Common myeloid progenitor, CD34-positive (primary cell): ENCODE results near the gene XDH.

Source experiments
- CTCF ChIA-PET: fragments of 350-600 bp; sonication (Branson Sonifier 250); formaldehyde crosslinking; loops from one replicate; lab custom pipeline; 2021; ENCODE audit warnings: antibody characterized with exemption; lab: Charles Lee
- POLR2A ChIA-PET: fragments of 350-600 bp; sonication (Branson Sonifier 250); formaldehyde crosslinking; loops from one replicate; lab custom pipeline; 2021; ENCODE audit warnings: antibody characterized with exemption; lab: Charles Lee
- DNase-seq, 3 donors: peaks; one replicate each; pipeline versions ENCODE4 v3.0.0 to v3.0.0-alpha.2; 2013
- H3K27ac ChIP-seq, 2 experiments: 1 replicate in 1 of 2; 2 replicates in 1 of 2; pipeline ENCODE4 v1.7.0; 2013; ENCODE audit warnings: inconsistent platforms in 2 of 2, low read length in 2 of 2, mild to moderate bottlenecking in 2 of 2, low read depth in 1 of 2, moderate library complexity in 1 of 2; ENCODE audit not compliant: severe bottlenecking in 2 of 2, insufficient read depth in 1 of 2, poor library complexity in 1 of 2
- H3K27me3 ChIP-seq, 5 experiments: replicated peaks in 2 of 5; 1 replicate in 3 of 5; 2 replicates in 2 of 5; pipeline versions ENCODE4 v1.6.1 to v1.7.0; 2013; ENCODE audit warnings: low read length in 4 of 5, mild to moderate bottlenecking in 2 of 5, moderate library complexity in 2 of 5, inconsistent platforms in 1 of 5; ENCODE audit not compliant: insufficient read depth in 5 of 5, control insufficient read depth in 4 of 5
- H3K36me3 ChIP-seq, 4 experiments: 1 replicate in 2 of 4; 2 replicates in 2 of 4; pipeline versions ENCODE4 v1.6.1 to v1.7.0; 2013; ENCODE audit warnings: low read length in 3 of 4, control low read depth in 1 of 4, mild to moderate bottlenecking in 1 of 4; ENCODE audit not compliant: control insufficient read depth in 4 of 4, insufficient read depth in 4 of 4
- H3K4me1 ChIP-seq, 4 experiments: 1 replicate in 3 of 4; 2 replicates in 1 of 4; pipeline versions ENCODE4 v1.6.1 to v1.7.1; 2013; ENCODE audit warnings: low read length in 3 of 4, mild to moderate bottlenecking in 3 of 4, control low read depth in 1 of 4, inconsistent platforms in 1 of 4, moderate library complexity in 1 of 4; ENCODE audit not compliant: control insufficient read depth in 4 of 4, insufficient read depth in 4 of 4; ENCODE audit errors: control extremely low read depth in 1 of 4
- H3K4me3 ChIP-seq, 7 experiments: 1 replicate in 4 of 7; 2 replicates in 3 of 7; pipeline versions ENCODE4 v1.5.1 to v1.7.0; 2013; ENCODE audit warnings: mild to moderate bottlenecking in 7 of 7, low read length in 6 of 7, moderate library complexity in 6 of 7, inconsistent platforms in 2 of 7, low read depth in 2 of 7, control low read depth in 1 of 7; ENCODE audit not compliant: insufficient read depth in 4 of 7, control insufficient read depth in 1 of 7; ENCODE audit errors: extremely low read depth in 1 of 7
- H3K9me3 ChIP-seq, 5 experiments: 1 replicate in 4 of 5; 2 replicates in 1 of 5; pipeline versions ENCODE4 v1.6.1 to v1.7.1; 2013; ENCODE audit warnings: low read length in 4 of 5, mild to moderate bottlenecking in 2 of 5, inconsistent platforms in 1 of 5, low read depth in 1 of 5, moderate library complexity in 1 of 5; ENCODE audit not compliant: control insufficient read depth in 4 of 5, insufficient read depth in 2 of 5; ENCODE audit errors: control extremely low read depth in 1 of 5
- WGBS: methylation state at CpG from one replicate; pipeline ENCODE4 v1.1.5; 2013; ENCODE audit not compliant: insufficient coverage; 5-methylcytosine and 5-hydroxymethylcytosine counted together

XDH gene

GRCh38 chr2:31404302-31404701, 10.2 kb downstream of the XDH start:
- Histone ChIP-seq H3K4me3 (no peak overlapping the region), H3K4me1 (no peaks in the 10 kb centered on the region), H3K27ac (no peak overlapping the region), H3K9me3 (no peaks in the 10 kb centered on the region), H3K27me3 (peaks cover 0 to 2% (median 0%) of the 10 kb centered on the region in 5 experiments), H3K36me3 (no peaks in the 10 kb centered on the region)
- ChIA-PET CTCF (no interaction called here), POLR2A (no interaction called here)
- 67% methylated on average over 1 of the region's 1 CpG for WGBS
- no peak for DNase-seq

GRCh38 chr2:31402388-31402787, 12.2 kb downstream of the XDH start:
- no peak for DNase-seq
- WGBS = 100% methylated on average over 1 of the region's 1 CpG
- Histone ChIP-seq H3K9me3 (no peaks in the 10 kb centered on the region), H3K4me1 (no peaks in the 10 kb centered on the region), H3K4me3 (no peak overlapping the region), H3K27ac (no peak overlapping the region), H3K27me3 (peaks cover 0 to 2% (median 0%) of the 10 kb centered on the region in 5 experiments), H3K36me3 (no peaks in the 10 kb centered on the region)
- POLR2A ChIA-PET = no interaction called here
- CTCF ChIA-PET = interaction anchor here (1.3 kb wide), 1 partner anchor 68 kb away, joined by 3 read pairs; no protein-coding TSS in a partner anchor

- CTCF ChIA-PET = no interaction called here
- WGBS = 100% methylated on average over 1 of the region's 2 CpGs
- DNase-seq = no peak
Observed at GRCh38 chr2:31401580-31401979, 13.0 kb downstream of the XDH start.

GRCh38 chr2:31398881-31399280, 15.7 kb downstream of the XDH start:
- no peaks in the 10 kb centered on the region for H3K27me3 ChIP-seq
- no peak overlapping the region for H3K27ac ChIP-seq
- no peaks in the 10 kb centered on the region for H3K9me3 ChIP-seq
- H3K4me1 ChIP-seq = no peaks in the 10 kb centered on the region
- no peaks in the 10 kb centered on the region for H3K36me3 ChIP-seq
- WGBS = 100% methylated on average over 2 of the region's 2 CpGs
- H3K4me3 ChIP-seq = no peak overlapping the region
- no peak for DNase-seq
- CTCF ChIA-PET = no interaction called here
- POLR2A ChIA-PET = no interaction called here

More at GRCh38 chr2:31401580-31401979, 13.0 kb downstream of the XDH start:
- H3K4me3 ChIP-seq = no peak overlapping the region
- no peaks in the 10 kb centered on the region for H3K36me3 ChIP-seq
- no peaks in the 10 kb centered on the region for H3K9me3 ChIP-seq
- H3K27me3 ChIP-seq = no peaks in the 10 kb centered on the region
- no peaks in the 10 kb centered on the region for H3K4me1 ChIP-seq
- POLR2A ChIA-PET = no interaction called here
- H3K27ac ChIP-seq = no peak overlapping the region

- no peak overlapping the region for H3K27ac ChIP-seq
- DNase-seq = no peak
- ChIA-PET POLR2A (no interaction called here), CTCF (interaction anchor here (1.2 kb wide), 1 partner anchor 15 kb away, joined by 3 read pairs; no protein-coding TSS in a partner anchor)
- H3K4me1 ChIP-seq = no peaks in the 10 kb centered on the region
- no peaks in the 10 kb centered on the region for H3K27me3 ChIP-seq
- H3K36me3 ChIP-seq = no peaks in the 10 kb centered on the region
- no peak overlapping the region for H3K4me3 ChIP-seq
- 93% methylated on average over 3 of the region's 4 CpGs for WGBS
- H3K9me3 ChIP-seq = peaks cover 0 to 3% (median 0%) of the 10 kb centered on the region in 5 experiments
Observed at GRCh38 chr2:31397094-31397493, 17.4 kb downstream of the XDH start.

- Histone ChIP-seq H3K27me3 (no peaks in the 10 kb centered on the region), H3K36me3 (no peaks in the 10 kb centered on the region), H3K9me3 (peaks cover 0 to 3% (median 0%) of the 10 kb centered on the region in 5 experiments), H3K4me1 (no peaks in the 10 kb centered on the region), H3K27ac (no peak overlapping the region), H3K4me3 (no peak overlapping the region)
- ChIA-PET POLR2A (no interaction called here), CTCF (no interaction called here)
- DNase-seq = no peak
Observed at GRCh38 chr2:31390324-31390723, 24.2 kb downstream of the XDH start.

- POLR2A ChIA-PET = no interaction called here
- Histone ChIP-seq H3K4me1 (peaks cover 0 to 13% (median 0%) of the 10 kb centered on the region in 4 experiments), H3K27me3 (no peaks in the 10 kb centered on the region), H3K36me3 (no peaks in the 10 kb centered on the region), H3K4me3 (no peak overlapping the region), H3K27ac (no peak overlapping the region), H3K9me3 (peaks cover 0 to 3% (median 0%) of the 10 kb centered on the region in 5 experiments)
- WGBS = 91% methylated on average over 4 of the region's 4 CpGs
- CTCF ChIA-PET = no interaction called here
- DNase-seq = no peak
Observed at GRCh38 chr2:31388736-31389135, 25.8 kb downstream of the XDH start.
